Astrocyte (in vitro differentiated cells and primary cell): ENCODE results near the gene SH3BP4. TPM values are rescaled to one million over a fixed set of nuclear protein-coding genes. Genes with fewer than 3 reads are reported as not detected.

Experiments
- DNase-seq: peaks from one replicate; pipeline ENCODE4 v3.0.0-alpha.2; 2010; ENCODE audit warnings: low read depth
- FAIRE-seq: peaks from 2 replicates; lab custom pipeline; 2011; peaks lifted over from hg19 to GRCh38; lab: Jason Lieb, UNC
- H2AFZ ChIP-seq: 2 replicates; pipeline ENCODE4 v1.6.0; 2012; ENCODE audit warnings: low read depth, low read length, inconsistent platforms
- H3K27ac ChIP-seq: 2 replicates; pipeline ENCODE4 v1.5.1; 2011; ENCODE audit warnings: low read depth, low read length, inconsistent platforms
- H3K27me3 ChIP-seq: 2 replicates; pipeline ENCODE4 v1.6.0; 2011; ENCODE audit warnings: low read length, inconsistent platforms; ENCODE audit not compliant: insufficient read depth
- H3K36me3 ChIP-seq: 2 replicates; pipeline ENCODE4 v1.5.1; 2011; ENCODE audit warnings: low read length, inconsistent platforms; ENCODE audit not compliant: insufficient read depth
- H3K4me1 ChIP-seq: 2 replicates; pipeline ENCODE4 v1.5.1; 2011; ENCODE audit warnings: low read length, inconsistent platforms; ENCODE audit not compliant: insufficient read depth
- H3K4me2 ChIP-seq: 2 replicates; pipeline ENCODE4 v1.6.0; 2012; ENCODE audit warnings: low read length, inconsistent platforms
- H3K4me3 ChIP-seq: 2 replicates; pipeline ENCODE4 v1.5.1; 2011; ENCODE audit warnings: low read depth, mild to moderate bottlenecking, low read length, inconsistent platforms; ENCODE audit not compliant: insufficient read depth
- H3K79me2 ChIP-seq: 2 replicates; pipeline ENCODE4 v1.6.0; 2012; ENCODE audit warnings: mild to moderate bottlenecking, low read length, inconsistent platforms; ENCODE audit not compliant: insufficient read depth
- H3K9ac ChIP-seq: 2 replicates; pipeline ENCODE4 v1.6.0; 2012; ENCODE audit warnings: mild to moderate bottlenecking, low read length, inconsistent platforms
- H3K9me3 ChIP-seq: 2 replicates; pipeline ENCODE4 v1.5.1; 2012; ENCODE audit warnings: low read depth, mild to moderate bottlenecking, low read length, inconsistent platforms; ENCODE audit not compliant: insufficient read depth
- H4K20me1 ChIP-seq: 2 replicates; pipeline ENCODE4 v1.6.0; 2012; ENCODE audit warnings: low read length, inconsistent platforms; ENCODE audit not compliant: insufficient read depth
- H3K27ac Mint-ChIP-seq: one replicate; pipeline ENCODE4 v1.8.0; 2021; ENCODE audit warnings: mild to moderate bottlenecking, mixed read lengths; ENCODE audit not compliant: unreplicated experiment
- H3K27me3 Mint-ChIP-seq: one replicate; pipeline ENCODE4 v1.8.0; 2021; ENCODE audit warnings: low read depth, mixed read lengths; ENCODE audit not compliant: unreplicated experiment
- H3K36me3 Mint-ChIP-seq: one replicate; pipeline ENCODE4 v1.8.0; 2021; ENCODE audit warnings: low read depth, mixed read lengths; ENCODE audit not compliant: unreplicated experiment
- H3K4me1 Mint-ChIP-seq: one replicate; pipeline ENCODE4 v1.8.0; 2021; ENCODE audit warnings: low read depth, mixed read lengths; ENCODE audit not compliant: unreplicated experiment
- H3K4me3 Mint-ChIP-seq: one replicate; pipeline ENCODE4 v1.8.0; 2021; ENCODE audit warnings: mild to moderate bottlenecking, moderate library complexity, mixed read lengths; ENCODE audit not compliant: unreplicated experiment
- H3K9me3 Mint-ChIP-seq: one replicate; pipeline ENCODE4 v1.8.0; 2021; ENCODE audit warnings: mild to moderate bottlenecking, mixed read lengths; ENCODE audit not compliant: unreplicated experiment
- CTCF ChIP-seq: IDR thresholded peaks from 2 replicates; pipeline ENCODE4 v1.5.1; 2011; ENCODE audit warnings: low read depth, mild to moderate bottlenecking, inconsistent platforms, low read length, moderate library complexity; ENCODE audit not compliant: insufficient read depth
- EZH2 ChIP-seq: IDR thresholded peaks from 2 replicates; pipeline ENCODE4 v1.6.1; 2012; ENCODE audit warnings: mild to moderate bottlenecking, low read length, inconsistent platforms; ENCODE audit not compliant: insufficient read depth
- total RNA-seq: library from RNA; stranded (reverse); gene quantifications from 2 replicates; pipeline ENCODE4 v1.2.1, GENCODE V29; 2021

Gene SH3BP4
- total RNA-seq, 1 donor from 2014 or later, result 127 TPM

GRCh38 chr2:234998404-234999211 is 46.8 kb downstream of the SH3BP4 start:
- peak overlapping the region; percentile 8 for H3K4me3 Mint-ChIP-seq
- DNase-seq (no peak), FAIRE-seq (no peak)
- Histone ChIP-seq H3K9me3 (no peaks in the 10 kb centered on the region), H3K79me2 (peaks cover 97% of the 10 kb centered on the region), H4K20me1 (peaks cover 85% of the 10 kb centered on the region), H3K36me3 (peaks cover 23% of the 10 kb centered on the region), H3K4me3 (no peak overlapping the region), H3K4me1 (peaks cover 47% of the 10 kb centered on the region), H3K9ac (no peak overlapping the region), H3K4me2 (no peak overlapping the region), H2AFZ (no peak overlapping the region), H3K27me3 (no peaks in the 10 kb centered on the region), H3K27ac (peak overlapping the region; percentile 10)
- H3K4me1 Mint-ChIP-seq, result peaks cover 73% of the 10 kb centered on the region
- no peaks in the 10 kb centered on the region for H3K9me3 Mint-ChIP-seq
- TF ChIP-seq EZH2 (no peak), CTCF (no peak)
- H3K36me3 Mint-ChIP-seq, result peaks cover 63% of the 10 kb centered on the region
- H3K27me3 Mint-ChIP-seq, result no peaks in the 10 kb centered on the region
- peak overlapping the region; percentile 67 for H3K27ac Mint-ChIP-seq

- no peak for FAIRE-seq
- H3K9me3 ChIP-seq, result no peaks in the 10 kb centered on the region
- DNase-seq, result no peak
- no peak for TF ChIP-seq EZH2
- no peak for TF ChIP-seq CTCF
- Mint-ChIP-seq H3K27me3 (no peaks in the 10 kb centered on the region), H3K4me3 (no peak overlapping the region), H3K4me1 (peaks cover 64% of the 10 kb centered on the region), H3K27ac (peak overlapping the region; percentile 18), H3K36me3 (peaks cover 58% of the 10 kb centered on the region), H3K9me3 (no peaks in the 10 kb centered on the region)
- H3K27ac ChIP-seq, result no peak overlapping the region
- H3K4me2 ChIP-seq, result no peak overlapping the region
- H2AFZ ChIP-seq, result no peak overlapping the region
- H3K4me3 ChIP-seq, result no peak overlapping the region
- H4K20me1 ChIP-seq, result peaks cover 85% of the 10 kb centered on the region
- H3K27me3 ChIP-seq, result no peaks in the 10 kb centered on the region
- no peak overlapping the region for H3K9ac ChIP-seq
- peaks cover 97% of the 10 kb centered on the region for H3K79me2 ChIP-seq
- H3K36me3 ChIP-seq, result peaks cover 29% of the 10 kb centered on the region
- peaks cover 36% of the 10 kb centered on the region for H3K4me1 ChIP-seq
Measured at GRCh38 chr2:234999740-235000425, 48.1 kb downstream of the SH3BP4 start.
